Measurements from ENCODE around the gene TRERF1.

TRERF1 gene

DNA sequence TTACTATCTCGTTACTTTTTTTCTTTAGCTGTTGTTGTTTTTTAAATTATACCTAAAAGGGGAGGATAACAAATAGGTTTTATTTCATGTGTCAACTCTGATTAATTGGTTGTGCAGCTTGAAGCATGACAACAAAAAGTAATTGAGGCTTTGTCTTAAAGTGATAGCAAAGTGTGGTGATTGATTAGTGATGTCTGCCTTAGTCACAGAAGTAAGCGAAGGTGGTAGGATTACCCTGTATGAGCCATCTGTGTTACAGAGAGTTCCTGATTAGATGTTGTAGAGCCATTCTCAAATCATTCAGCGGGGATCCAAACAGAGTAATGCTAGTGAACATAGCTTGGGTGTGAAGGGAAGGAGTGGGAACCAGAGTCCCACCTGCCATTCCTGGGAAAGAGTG lies 219.7 kb downstream of the TRERF1 start:
- Mint-ChIP-seq H3K27ac (no peak overlapping the region), H3K9me3 (no peaks in the 10 kb centered on the region), H3K4me3 (no peak overlapping the region), H3K4me1 (no peaks in the 10 kb centered on the region), H3K27me3 (ENCODE audit: low read depth) (no peaks in the 10 kb centered on the region), H3K36me3 (ENCODE audit: low read depth) (peaks cover 50% of the 10 kb centered on the region)
- TF ChIP-seq, protein P1, sequence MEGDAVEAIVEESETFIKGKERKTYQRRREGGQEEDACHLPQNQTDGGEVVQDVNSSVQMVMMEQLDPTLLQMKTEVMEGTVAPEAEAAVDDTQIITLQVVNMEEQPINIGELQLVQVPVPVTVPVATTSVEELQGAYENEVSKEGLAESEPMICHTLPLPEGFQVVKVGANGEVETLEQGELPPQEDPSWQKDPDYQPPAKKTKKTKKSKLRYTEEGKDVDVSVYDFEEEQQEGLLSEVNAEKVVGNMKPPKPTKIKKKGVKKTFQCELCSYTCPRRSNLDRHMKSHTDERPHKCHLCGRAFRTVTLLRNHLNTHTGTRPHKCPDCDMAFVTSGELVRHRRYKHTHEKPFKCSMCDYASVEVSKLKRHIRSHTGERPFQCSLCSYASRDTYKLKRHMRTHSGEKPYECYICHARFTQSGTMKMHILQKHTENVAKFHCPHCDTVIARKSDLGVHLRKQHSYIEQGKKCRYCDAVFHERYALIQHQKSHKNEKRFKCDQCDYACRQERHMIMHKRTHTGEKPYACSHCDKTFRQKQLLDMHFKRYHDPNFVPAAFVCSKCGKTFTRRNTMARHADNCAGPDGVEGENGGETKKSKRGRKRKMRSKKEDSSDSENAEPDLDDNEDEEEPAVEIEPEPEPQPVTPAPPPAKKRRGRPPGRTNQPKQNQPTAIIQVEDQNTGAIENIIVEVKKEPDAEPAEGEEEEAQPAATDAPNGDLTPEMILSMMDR (IDR thresholded peaks at IDR 0.05; ENCODE audit: unreplicated experiment in 3 of 3) = no peak

DNA sequence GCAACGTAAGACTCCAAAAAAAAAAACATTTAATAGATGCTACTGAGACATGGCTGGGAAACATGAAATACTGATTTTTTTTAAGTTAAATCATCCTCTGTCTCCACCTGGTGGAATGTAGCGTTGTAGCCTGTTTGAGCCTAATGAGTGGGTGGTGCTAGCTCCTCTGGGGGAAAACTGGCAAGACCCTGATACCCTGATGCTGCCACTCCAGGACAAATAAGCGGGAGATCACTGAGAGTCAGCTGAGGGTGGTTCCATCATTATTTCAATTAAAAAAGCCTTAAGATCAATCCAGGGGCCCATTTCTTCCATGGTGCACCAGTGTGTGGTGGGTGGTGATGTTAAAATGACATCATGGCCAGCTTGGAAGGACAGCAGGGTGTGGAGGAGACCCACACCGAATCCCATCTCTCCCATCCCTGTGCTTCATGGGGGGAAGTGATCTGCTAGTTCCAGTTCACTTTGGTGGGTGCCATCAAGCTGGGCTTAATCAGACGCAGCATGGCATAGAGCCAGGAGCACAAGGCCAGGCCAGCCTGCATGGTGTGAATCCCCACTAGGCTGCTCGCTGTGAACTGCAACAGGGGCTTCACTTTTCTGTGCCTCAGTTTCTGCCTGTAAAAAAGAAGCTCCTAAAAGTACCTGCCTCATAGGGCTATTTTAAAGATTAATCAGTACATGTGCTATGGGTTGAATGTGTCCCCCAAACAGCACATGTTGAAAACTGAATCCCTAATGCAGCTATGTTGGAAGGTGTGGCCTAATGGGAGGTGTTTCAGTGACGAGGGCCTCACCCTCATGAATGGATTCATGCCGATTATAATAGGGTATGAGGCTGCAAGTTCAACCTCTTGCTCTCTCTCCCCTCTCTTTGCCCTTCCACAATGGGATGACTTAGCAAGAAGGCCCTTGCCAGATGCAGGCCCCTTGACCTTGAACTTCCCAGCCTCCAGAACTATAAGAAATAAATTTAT lies 221.1 kb downstream of the TRERF1 start:
- peaks cover 5% of the 10 kb centered on the region for H3K4me1 Mint-ChIP-seq
- H3K36me3 Mint-ChIP-seq (ENCODE audit: low read depth) = peaks cover 44% of the 10 kb centered on the region
- no peaks in the 10 kb centered on the region for H3K9me3 Mint-ChIP-seq
- TF ChIP-seq, protein P1 (IDR thresholded peaks at IDR 0.05; ENCODE audit: unreplicated experiment in 3 of 3) = peak in 2 of 3 experiments; percentile 34 to 38
- peaks cover 4% of the 10 kb centered on the region for H3K27me3 Mint-ChIP-seq (ENCODE audit: low read depth)
- H3K4me3 Mint-ChIP-seq = no peak overlapping the region
- no peak overlapping the region for H3K27ac Mint-ChIP-seq

DNA sequence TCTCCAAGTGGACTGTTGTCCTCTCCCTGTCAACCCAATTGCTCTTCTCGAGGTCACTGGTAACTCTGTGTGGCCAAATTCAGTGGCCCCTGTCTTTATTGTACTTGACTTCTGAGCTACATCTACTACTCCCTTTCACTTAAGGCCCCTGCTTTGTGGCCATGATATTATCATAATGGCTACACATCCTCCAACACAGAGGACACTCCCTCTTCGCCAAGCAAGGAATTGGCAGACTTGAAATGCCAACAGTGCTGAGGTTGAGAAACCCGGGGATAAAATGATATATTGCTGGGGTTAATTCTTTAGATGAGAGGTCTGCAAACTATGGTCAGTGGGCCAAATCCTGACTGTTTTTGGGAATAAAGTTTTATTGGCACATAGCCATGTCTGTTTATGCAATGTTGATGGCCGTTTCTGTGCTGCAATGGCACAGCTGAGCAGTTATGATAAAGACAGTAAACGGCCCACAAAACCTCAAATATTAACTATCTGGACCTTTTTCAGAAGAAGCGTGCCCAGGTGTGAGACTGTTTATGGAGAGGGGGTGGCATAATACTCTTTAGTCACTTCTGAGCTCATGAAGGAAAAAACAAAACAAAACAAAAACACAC lies 222.1 kb downstream of the TRERF1 start:
- peaks cover 5% of the 10 kb centered on the region for H3K4me1 Mint-ChIP-seq
- peaks cover 4% of the 10 kb centered on the region for H3K27me3 Mint-ChIP-seq (ENCODE audit: low read depth)
- H3K4me3 Mint-ChIP-seq = no peak overlapping the region
- TF ChIP-seq, protein P1 (IDR thresholded peaks at IDR 0.05; ENCODE audit: unreplicated experiment in 3 of 3) = no peak
- H3K36me3 Mint-ChIP-seq (ENCODE audit: low read depth) = peaks cover 38% of the 10 kb centered on the region
- H3K9me3 Mint-ChIP-seq = no peaks in the 10 kb centered on the region
- no peak overlapping the region for H3K27ac Mint-ChIP-seq

DNA sequence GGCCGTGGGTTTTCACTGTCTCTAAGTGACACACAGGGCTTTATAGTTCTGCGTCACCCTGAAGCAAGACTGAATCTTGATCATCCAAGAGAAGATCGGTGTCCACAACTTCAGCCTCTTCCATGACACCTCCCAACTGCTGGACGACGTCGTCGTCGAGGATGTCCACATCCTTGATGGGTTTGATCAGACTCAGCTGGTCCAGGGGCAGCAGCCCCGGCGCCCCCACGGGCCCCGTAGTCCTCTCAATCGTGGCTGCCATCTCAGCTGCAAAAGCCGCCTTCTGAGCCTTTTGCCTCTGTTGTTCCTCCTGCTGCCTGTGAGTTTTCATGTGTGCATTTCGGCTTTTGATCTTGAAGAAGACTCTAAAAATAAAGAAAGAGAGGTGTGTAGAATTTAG lies 223.4 kb downstream of the TRERF1 start:
- H3K36me3 Mint-ChIP-seq (ENCODE audit: low read depth) = peaks cover 33% of the 10 kb centered on the region
- no peak overlapping the region for H3K4me3 Mint-ChIP-seq
- H3K27me3 Mint-ChIP-seq (ENCODE audit: low read depth) = peaks cover 4% of the 10 kb centered on the region
- no peak overlapping the region for H3K27ac Mint-ChIP-seq
- TF ChIP-seq, protein P1 (IDR thresholded peaks at IDR 0.05; ENCODE audit: unreplicated experiment in 3 of 3) = no peak
- H3K4me1 Mint-ChIP-seq = peaks cover 5% of the 10 kb centered on the region
- H3K9me3 Mint-ChIP-seq = no peaks in the 10 kb centered on the region

DNA sequence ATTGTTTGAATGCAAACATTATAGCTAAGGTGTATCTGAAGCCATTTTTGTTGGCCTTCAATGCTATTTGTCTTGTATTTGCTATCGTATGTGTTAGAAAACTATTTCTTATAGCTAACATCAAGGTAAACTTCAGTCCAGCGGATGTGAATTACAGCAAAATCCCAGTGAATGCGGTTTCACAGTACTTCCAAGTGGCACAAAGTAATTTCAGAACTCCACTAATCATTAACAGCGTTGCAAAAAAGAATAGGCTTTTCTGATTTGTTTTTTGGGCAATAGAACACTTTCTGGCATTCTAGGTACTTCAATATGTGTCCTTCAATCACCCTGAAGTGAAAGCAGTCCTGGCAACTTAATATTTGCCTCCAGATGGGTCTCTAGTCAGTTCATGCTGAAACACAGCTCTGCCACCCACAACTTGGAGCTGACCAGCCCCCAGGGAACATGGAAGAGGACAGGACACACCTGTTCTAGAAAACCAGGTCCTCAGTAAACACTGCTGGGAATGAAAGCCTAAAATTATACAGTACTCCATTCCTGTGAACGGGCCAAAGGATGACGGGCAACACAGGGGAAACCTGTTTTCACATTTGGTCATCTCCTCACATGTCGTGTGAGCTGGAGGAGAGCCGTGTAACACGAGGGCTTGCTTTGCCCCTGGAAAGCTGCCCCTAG lies 224.4 kb downstream of the TRERF1 start:
- peaks cover 4% of the 10 kb centered on the region for H3K27me3 Mint-ChIP-seq (ENCODE audit: low read depth)
- peaks cover 5% of the 10 kb centered on the region for H3K4me1 Mint-ChIP-seq

More for the DNA sequence above, 224.4 kb downstream of the TRERF1 start:
- Mint-ChIP-seq H3K36me3 (ENCODE audit: low read depth) (peaks cover 27% of the 10 kb centered on the region), H3K4me3 (no peak overlapping the region), H3K27ac (peak overlapping the region; percentile 13 to 92 (median 80)), H3K9me3 (no peaks in the 10 kb centered on the region)
- TF ChIP-seq, protein P1 (IDR thresholded peaks at IDR 0.05; ENCODE audit: unreplicated experiment in 3 of 3) = no peak

All from nephron (organoid).